SK-N-SH (cell line): ENCODE results near the gene FAM216A.

ENCODE experiments used
- CTCF ChIP-seq: fragments of 200-600 bp; sonication (generic); IDR thresholded peaks from 2 replicates; pipeline ENCODE4 v1.6.1; 2017; ENCODE audit warnings: antibody characterized with exemption, mild to moderate bottlenecking, moderate library complexity
- EP300 ChIP-seq, 2 experiments: IDR thresholded peaks; 2 replicates each; pipeline versions ENCODE4 v1.4.0 to v1.6.1; 2012; ENCODE audit warnings: borderline replicate concordance in 1 of 2, low read depth in 1 of 2, low read length in 1 of 2
- MAX ChIP-seq: IDR thresholded peaks from 2 replicates; pipeline ENCODE4 v1.4.0; 2012; ENCODE audit warnings: low read depth
- MXI1 ChIP-seq: IDR thresholded peaks from 2 replicates; pipeline ENCODE4 v1.6.1; 2012; ENCODE audit warnings: mild to moderate bottlenecking, low read depth, low read length, improper control_type of control experiment
- TEAD4 ChIP-seq: IDR thresholded peaks from 2 replicates; pipeline ENCODE4 v1.4.0; 2012; ENCODE audit warnings: mild to moderate bottlenecking, borderline replicate concordance; ENCODE audit not compliant: insufficient read depth

- TF ChIP-seq EP300 (IDR thresholded peaks at IDR 0.05; ENCODE audit: borderline replicate concordance in 1 of 2, low read depth in 1 of 2, low read length in 1 of 2), result no peak
- no peak for TF ChIP-seq CTCF
- TF ChIP-seq MXI1, result no peak
- TF ChIP-seq MAX, result no peak
- no peak for TF ChIP-seq TEAD4
Measured at GRCh38 chr12:110475426-110475825, 6.8 kb downstream of the FAM216A start.
